Activated CD4-positive, alpha-beta T cell treated with anti-CD3 and anti-CD28 coated beads, Interleukin-2, amount 10 ng/mL, durations not matched to agents 24 days and 14 days (primary cell): Measurements from ENCODE around the gene PDS5B. TPM values are rescaled to one million over a fixed set of nuclear protein-coding genes. Genes with fewer than 3 reads are reported as not detected.
"Not testable (repeated sequence)": the region's sequence is repeated elsewhere in the genome, so short reads cannot be mapped to it uniquely, and the experiment has no call there.

Experiments
- DNase-seq: peaks from one replicate; pipeline ENCODE4 v3.0.0; 2022
- H3K27ac Mint-ChIP-seq: one replicate; pipeline ENCODE4 v1.8.0; 2022; ENCODE audit warnings: mild to moderate bottlenecking, mixed read lengths
- H3K27me3 Mint-ChIP-seq: one replicate; pipeline ENCODE4 v1.8.0; 2022; ENCODE audit warnings: mixed read lengths
- H3K36me3 Mint-ChIP-seq: one replicate; pipeline ENCODE4 v1.8.0; 2022; ENCODE audit warnings: low read depth, mild to moderate bottlenecking, mixed read lengths
- H3K4me1 Mint-ChIP-seq: one replicate; pipeline ENCODE4 v1.8.0; 2021; ENCODE audit warnings: mixed read lengths
- H3K4me3 Mint-ChIP-seq: one replicate; pipeline ENCODE4 v1.8.0; 2022; ENCODE audit warnings: mild to moderate bottlenecking, moderate library complexity, mixed read lengths
- H3K9me3 Mint-ChIP-seq: one replicate; pipeline ENCODE4 v1.8.0; 2021; ENCODE audit warnings: mixed read lengths
- intact Hi-C: fragments of 100-400 bp; cut with micrococcal nuclease; formaldehyde crosslinking; loops from one replicate; pipeline ENCODE4 v1.15.1; 2023
- total RNA-seq: library from RNA; stranded (reverse); gene quantifications from 2 replicates; pipeline ENCODE4 v1.2.3, GENCODE V29; 2022

PDS5B gene
- total RNA-seq, 1 donor from 2014 or later: 70.2 TPM

- H3K4me3 Mint-ChIP-seq: no peak overlapping the region
- H3K36me3 Mint-ChIP-seq: no peaks in the 10 kb centered on the region
- intact Hi-C loops: no loop called here
- H3K4me1 Mint-ChIP-seq: no peaks in the 10 kb centered on the region
- DNase-seq: no peak
- no peak overlapping the region for H3K27ac Mint-ChIP-seq
- H3K9me3 Mint-ChIP-seq: no peaks in the 10 kb centered on the region
- H3K27me3 Mint-ChIP-seq: peaks cover 2% of the 10 kb centered on the region
These were observed 238.4 kb downstream of the PDS5B start for GRCh38 chr13:32824675-32825074.

- H3K36me3 Mint-ChIP-seq: no peaks in the 10 kb centered on the region
- no peak for DNase-seq
- no peak overlapping the region for H3K4me3 Mint-ChIP-seq
- H3K27ac Mint-ChIP-seq: no peak overlapping the region
- intact Hi-C loops: no loop called here
- peaks cover 2% of the 10 kb centered on the region for H3K27me3 Mint-ChIP-seq
- H3K4me1 Mint-ChIP-seq: peaks cover 4% of the 10 kb centered on the region
- no peaks in the 10 kb centered on the region for H3K9me3 Mint-ChIP-seq
These were observed 239.2 kb downstream of the PDS5B start for GRCh38 chr13:32825481-32825880.

- H3K27me3 Mint-ChIP-seq, H3K4me1 Mint-ChIP-seq, H3K9me3 Mint-ChIP-seq, H3K36me3 Mint-ChIP-seq, intact Hi-C loops, H3K27ac Mint-ChIP-seq, DNase-seq, H3K4me3 Mint-ChIP-seq: not testable (repeated sequence)
These were observed 240.1 kb downstream of the PDS5B start for GRCh38 chr13:32826372-32826771.

Other genes with a start within 250 kb of the PDS5B start
- gene N4BP2L1, start 158.3 kb upstream of the PDS5B start, total RNA-seq: 16.6 and 17.9 TPM in 2 replicates
- gene N4BP2L2, start 47.7 kb upstream of the PDS5B start, total RNA-seq: 87.5 and 88.0 TPM in 2 replicates